HCT116 (cell line): Measurements from ENCODE around the gene DNMT1. TPM values are rescaled to one million over a fixed set of nuclear protein-coding genes. Genes with fewer than 3 reads are reported as not detected.

Experiments used
- ATAC-seq: fragments of 200-7000 bp; cut with Tn5 transposase; 2 replicates; pipeline ENCODE4 v1.9.1; 2020; ENCODE audit warnings: mild to moderate bottlenecking, moderate library complexity
- BruUV-seq: library from RNA; stranded (reverse); fragments of 400-500 nt; replicated peaks from 2 replicates; lab custom pipeline; 2021; lab: Mats Ljungman, UMichigan
- CTCF ChIA-PET: fragments of 300-600 bp; sonication (Branson Sonifier 250); formaldehyde crosslinking; loops from one replicate; lab custom pipeline; 2021; ENCODE audit warnings: antibody characterized with exemption; lab: Charles Lee
- POLR2A ChIA-PET: fragments of 300-600, 350-600 bp; sonication (Branson Sonifier 250); formaldehyde crosslinking; loops from one replicate; lab custom pipeline; 2021; ENCODE audit warnings: antibody characterized with exemption; lab: Charles Lee
- RAD21 ChIA-PET, 2 experiments: fragments of 300-600 bp; sonication (Branson Sonifier 250); formaldehyde crosslinking; loops; one replicate each; lab custom pipeline; 2023; ENCODE audit warnings: low total read pairs in 2 of 2; ENCODE audit not compliant: uncharacterized antibody in 2 of 2, unreplicated experiment in 2 of 2, low non-redundant PET in 1 of 2; lab: Charles Lee
- DNase-seq: peaks from one replicate; pipeline ENCODE4 v3.0.0-alpha.2; 2010; ENCODE audit warnings: low read depth, low spot score
- H2AFZ ChIP-seq: fragments of 200-600 bp; shearing (Covaris generic), sonication (generic); 2 replicates; pipeline ENCODE4 v1.6.1; 2017; ENCODE audit warnings: low read depth, mixed run types, mixed read lengths, antibody characterized with exemption, low read length; ENCODE audit not compliant: poor library complexity, severe bottlenecking
- H3K27ac ChIP-seq: 2 replicates; pipeline ENCODE4 v1.5.1; 2012; ENCODE audit warnings: low read depth, low read length
- H3K27me3 ChIP-seq: fragments of 200-600 bp; sonication (generic); 2 replicates; pipeline ENCODE4 v1.6.1; 2016; ENCODE audit warnings: mixed run types, low read length, mixed read lengths; ENCODE audit not compliant: insufficient read depth
- H3K36me3 ChIP-seq, 2 experiments: fragments of 200-500 bp in 1 of 2; fragments of 200-600 bp in 1 of 2; sonication (Bioruptor generic) in 1 of 2; sonication (generic) in 1 of 2; 2 replicates each; pipeline versions ENCODE4 v1.5.1 to v1.6.1; 2014 to 2016; ENCODE audit warnings: low read length in 2 of 2, inconsistent platforms in 1 of 2, mixed read lengths in 1 of 2, mixed run types in 1 of 2; ENCODE audit not compliant: insufficient read depth in 2 of 2, control insufficient read depth in 1 of 2
- H3K4me1 ChIP-seq, 2 experiments: fragments of 200-600 bp in 1 of 2; sonication (generic) in 1 of 2; 2 replicates each; pipeline versions ENCODE4 v1.5.1 to v1.6.1; 2012 to 2017; ENCODE audit warnings: low read length in 2 of 2, inconsistent platforms in 1 of 2, mild to moderate bottlenecking in 1 of 2, mixed read lengths in 1 of 2, mixed run types in 1 of 2, moderate library complexity in 1 of 2; ENCODE audit not compliant: insufficient read depth in 2 of 2, control insufficient read depth in 1 of 2
- H3K4me2 ChIP-seq: fragments of 200-600 bp; sonication (generic); 2 replicates; pipeline ENCODE4 v1.6.1; 2017; ENCODE audit warnings: mixed run types, low read length, mixed read lengths
- H3K4me3 ChIP-seq, 2 experiments: fragments of 200-600 bp in 1 of 2; sonication (generic) in 1 of 2; replicated peaks in 1 of 2; 2 replicates each; pipeline ENCODE4 v1.5.1; 2011 to 2016; ENCODE audit warnings: low read length in 2 of 2, control low read depth in 1 of 2, low read depth in 1 of 2, mild to moderate bottlenecking in 1 of 2, mixed read lengths in 1 of 2, mixed run types in 1 of 2
- H3K79me2 ChIP-seq: fragments of 200-600 bp; sonication (generic); 2 replicates; pipeline ENCODE4 v1.6.1; 2017; ENCODE audit warnings: mild to moderate bottlenecking, mixed run types, low read length, moderate library complexity, mixed read lengths; ENCODE audit not compliant: insufficient read depth
- H3K9ac ChIP-seq: fragments of 200-600 bp; sonication (generic); 2 replicates; pipeline ENCODE4 v1.6.1; 2016; ENCODE audit warnings: low read length, mixed read lengths
- H3K9me2 ChIP-seq: fragments of 200-600 bp; sonication (generic), shearing (Covaris generic); 2 replicates; pipeline ENCODE4 v1.6.1; 2017; ENCODE audit warnings: mixed run types, mild to moderate bottlenecking, moderate library complexity; ENCODE audit not compliant: insufficient read depth
- H3K9me3 ChIP-seq, 2 experiments: fragments of 200-500 bp in 1 of 2; fragments of 200-600 bp in 1 of 2; sonication (Bioruptor generic) in 1 of 2; sonication (generic) in 1 of 2; 2 replicates each; pipeline ENCODE4 v1.6.1; 2014 to 2017; ENCODE audit warnings: low read length in 2 of 2, mixed read lengths in 2 of 2, inconsistent platforms in 1 of 2, low read depth in 1 of 2, mild to moderate bottlenecking in 1 of 2, mixed run types in 1 of 2, moderate library complexity in 1 of 2; ENCODE audit not compliant: control insufficient read depth in 1 of 2, insufficient read depth in 1 of 2
- H4K20me1 ChIP-seq: fragments of 200-600 bp; sonication (generic), shearing (Covaris generic); 2 replicates; pipeline ENCODE4 v1.6.1; 2017; ENCODE audit warnings: mixed run types, mild to moderate bottlenecking, moderate library complexity; ENCODE audit not compliant: insufficient read depth
- CTCF ChIP-seq, 3 experiments: fragments of 200-600 bp in 1 of 3; sonication (generic) in 1 of 3; IDR thresholded peaks in 2 of 3; conservative IDR thresholded peaks in 1 of 3; 2 replicates each; pipeline ENCODE4 v1.5.1; 2012 to 2017; ENCODE audit warnings: low read depth in 2 of 3, low read length in 2 of 3, antibody characterized with exemption in 1 of 3, borderline replicate concordance in 1 of 3, control low read depth in 1 of 3, mild to moderate bottlenecking in 1 of 3, mixed read lengths in 1 of 3, mixed run types in 1 of 3, moderate library complexity in 1 of 3; ENCODE audit not compliant: insufficient read depth in 1 of 3
- EGR1 ChIP-seq: IDR thresholded peaks from 2 replicates; pipeline ENCODE4 v1.6.1; 2012; ENCODE audit warnings: low read depth
- EZH2 ChIP-seq: fragments of 200-600 bp; sonication (generic); IDR thresholded peaks from 2 replicates; pipeline ENCODE4 v1.6.1; 2017; ENCODE audit warnings: antibody characterized with exemption, mixed run types
- EZH2phosphoT487 ChIP-seq: fragments of 200-600 bp; IDR thresholded peaks from 2 replicates; pipeline ENCODE4 v1.6.1; 2018; ENCODE audit warnings: antibody characterized with exemption, borderline replicate concordance
- FOSL1 ChIP-seq: IDR thresholded peaks from 2 replicates; pipeline ENCODE4 v1.6.1; 2012; ENCODE audit warnings: low read depth
- JUND ChIP-seq: IDR thresholded peaks from 2 replicates; pipeline ENCODE4 v1.6.1; 2012
- POLR2A ChIP-seq: IDR thresholded peaks from 2 replicates; pipeline ENCODE4 v1.7.0; 2011; ENCODE audit warnings: borderline replicate concordance; ENCODE audit not compliant: insufficient read depth, insufficient read length; ENCODE audit errors: extremely low read depth
- POLR2AphosphoS5 ChIP-seq: IDR thresholded peaks from 2 replicates; pipeline ENCODE4 v1.6.1; 2011; ENCODE audit warnings: mild to moderate bottlenecking, low read depth, low read length, moderate library complexity
- RAD21 ChIP-seq: IDR thresholded peaks from 2 replicates; pipeline ENCODE4 v1.6.1; 2012; ENCODE audit warnings: low read depth, mild to moderate bottlenecking
- REST ChIP-seq: IDR thresholded peaks from 2 replicates; pipeline ENCODE4 v1.6.1; 2012; ENCODE audit warnings: low read depth
- SIN3A ChIP-seq: IDR thresholded peaks from 2 replicates; pipeline ENCODE4 v1.6.1; 2012; ENCODE audit warnings: low read depth
- SP1 ChIP-seq: IDR thresholded peaks from 2 replicates; pipeline ENCODE4 v1.6.1; 2012; ENCODE audit warnings: low read depth
- SRF ChIP-seq: IDR thresholded peaks from 2 replicates; pipeline ENCODE4 v1.6.1; 2012; ENCODE audit warnings: low read depth
- YY1 ChIP-seq: IDR thresholded peaks from 2 replicates; pipeline ENCODE4 v1.6.1; 2011; ENCODE audit warnings: low read length, low read depth, moderate library complexity, mild to moderate bottlenecking; ENCODE audit not compliant: insufficient replicate concordance; ENCODE audit errors: extremely low read depth
- ZFX ChIP-seq: fragments of 450-650 bp; IDR thresholded peaks from 2 replicates; pipeline ENCODE4 v1.6.1; 2017
- ZNF274 ChIP-seq: fragments of 200-500 bp; sonication (Bioruptor generic); IDR thresholded peaks from 2 replicates; pipeline ENCODE4 v1.6.1; 2014; ENCODE audit warnings: mild to moderate bottlenecking, low read depth, low read length, inconsistent platforms
- intact Hi-C: fragments of 100-400 bp; cut with micrococcal nuclease; formaldehyde crosslinking; loops from 2 replicates; pipeline ENCODE4 v1.10.0; 2022
- total RNA-seq: library from RNA; stranded (reverse); gene quantifications from one replicate; pipeline ENCODE4 v1.2.1, GENCODE V29; 2021; ENCODE audit not compliant: unreplicated experiment
- TF ChIP-seq, protein P1 (sequence below): IDR thresholded peaks from 2 replicates; pipeline ENCODE4 v1.6.1; 2012

Gene DNMT1
- total RNA-seq, 1 experiment from 2014 or later = 235 TPM

GRCh38 chr19:10135551-10136334 is 59.0 kb downstream of the DNMT1 start:
- Histone ChIP-seq H3K9me2 (no peaks in the 10 kb centered on the region), H3K4me1 (peaks cover 0 to 6% of the 10 kb centered on the region in 2 experiments; a peak in 2 of 4 replicates), H3K79me2 (no peaks in the 10 kb centered on the region), H3K4me2 (no peak overlapping the region), H3K4me3 (no peak overlapping the region), H3K9me3 (no peaks in the 10 kb centered on the region), H4K20me1 (no peaks in the 10 kb centered on the region)
- no TSS peak for BruUV-seq
- TF ChIP-seq SP1 = no peak
- TF ChIP-seq CTCF (IDR thresholded peaks at IDR 0.05 in 2 of 3, conservative IDR thresholded peaks at IDR 0.05 in 1 of 3; ENCODE audit: borderline replicate concordance in 1 of 3, insufficient read depth in 1 of 3, low read depth in 2 of 3, low read length in 2 of 3) = no peak
- no peak for TF ChIP-seq SIN3A
- TF ChIP-seq POLR2A = no peak
- no peak for TF ChIP-seq EZH2
- TF ChIP-seq YY1 = no peak
- TF ChIP-seq REST = no peak
- TF ChIP-seq RAD21 = no peak
- TF ChIP-seq POLR2AphosphoS5 = no peak
- no peak for TF ChIP-seq ZNF274
- no peak for TF ChIP-seq SRF
- no peak for TF ChIP-seq EGR1
- TF ChIP-seq ZFX = no peak
- no peak for TF ChIP-seq FOSL1
- no peak for TF ChIP-seq EZH2phosphoT487
- TF ChIP-seq, protein P1, sequence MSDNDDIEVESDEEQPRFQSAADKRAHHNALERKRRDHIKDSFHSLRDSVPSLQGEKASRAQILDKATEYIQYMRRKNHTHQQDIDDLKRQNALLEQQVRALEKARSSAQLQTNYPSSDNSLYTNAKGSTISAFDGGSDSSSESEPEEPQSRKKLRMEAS = no peak
- TF ChIP-seq JUND = no peak
- TF ChIP-seq, all 23 proteins: peak for 0
- H3K9ac ChIP-seq = no peak overlapping the region
- 0 out of 2 replicates have a peak, but pooled peaks have one; percentile 6 for ATAC-seq
- no peaks in the 10 kb centered on the region for H3K27me3 ChIP-seq
- intact Hi-C loops = no loop called here
- CTCF ChIA-PET = no interaction called here
- H2AFZ ChIP-seq = no peak overlapping the region
- no peak overlapping the region for H3K27ac ChIP-seq
- H3K36me3 ChIP-seq = peaks cover 33 to 69% of the 10 kb centered on the region in 2 experiments; a peak in 3 of 4 replicates
- no peak for DNase-seq
- POLR2A ChIA-PET = no interaction called here
- RAD21 ChIA-PET = interaction anchor here in 1 of 2 experiments (0.6 kb wide), 1 partner anchor 114 kb away, joined by 5 read pairs; no protein-coding TSS in a partner anchor
